ENCODE results near the gene WFDC6. TPM values are rescaled to one million over a fixed set of nuclear protein-coding genes. Genes with fewer than 3 reads are reported as not detected.

Gene WFDC6
- total and polyA plus RNA-seq, 2 of the 8 experiments (the other 6 are each of a cell fraction or from before 2014, with no cell fraction given), result not detected

DNA sequence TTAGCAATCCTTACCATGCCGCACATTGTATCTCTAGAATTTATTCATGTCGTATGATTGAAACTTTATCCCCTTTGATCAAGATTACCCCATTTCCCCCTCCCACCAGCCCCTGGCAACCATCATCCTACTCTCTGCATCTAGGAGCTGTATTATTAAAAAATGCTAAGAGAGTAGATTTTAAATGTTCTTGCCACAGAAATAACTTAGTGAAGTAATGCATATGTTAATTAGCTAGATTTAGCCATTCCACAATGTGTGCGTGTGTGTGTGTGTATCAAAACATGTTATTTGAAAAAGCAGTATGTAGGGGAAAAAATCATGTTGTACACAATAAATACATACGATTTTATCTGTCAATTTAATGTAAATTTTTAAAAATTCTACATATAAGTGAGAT lies 12.0 kb downstream of the WFDC6 start:
- H4K8ac ChIP-seq (ENCODE audit: extremely low read depth, insufficient read depth, low read length), result no peak overlapping the region
- 87% methylated on average over 4 of the region's 4 CpGs; no CpG with 5 or more reads in 1 of the 2 experiments for WGBS, 2 experiments (ENCODE audit: extremely low coverage in 1 of 2, insufficient coverage in 1 of 2, insufficient read length in 1 of 2, insufficient replicate concordance in 2 of 2, low coverage in 1 of 2, low lambda C conversion rate in 2 of 2, missing lambda C conversion rate in 1 of 2)
- H3K9ac ChIP-seq (replicated peaks in 1 of 4; ENCODE audit: extremely low read depth in 1 of 4, low read depth in 3 of 4, low read length in 3 of 4), result no peak overlapping the region
- H2BK20ac ChIP-seq (ENCODE audit: low read length), result no peak overlapping the region
- no peaks in the 10 kb centered on the region for H3K9me3 ChIP-seq (ENCODE audit: insufficient read depth in 2 of 2, low read depth in 1 of 2, low read length in 1 of 2)
- H3K23me2 ChIP-seq (ENCODE audit: low read depth, low read length), result no peaks in the 10 kb centered on the region
- no peak overlapping the region for H2AFZ ChIP-seq (ENCODE audit: low read length)
- H3K4me3 ChIP-seq (ENCODE audit: extremely low read depth in 1 of 4, insufficient read depth in 2 of 4, low read depth in 3 of 4, low read length in 4 of 4), result no peak overlapping the region
- no peak for FAIRE-seq
- POLR2A ChIA-PET (ENCODE audit: partially characterized antibody), result no interaction called here
- TF ChIP-seq EGR1 (IDR thresholded peaks at IDR 0.05; ENCODE audit: borderline replicate concordance, low read depth, low read length), result no peak
- no peak for TF ChIP-seq CHD2 (IDR thresholded peaks at IDR 0.05; ENCODE audit: low read length)
- no peak for TF ChIP-seq NANOG (IDR thresholded peaks at IDR 0.05; ENCODE audit: insufficient read depth, low read depth, low read length, poor library complexity, severe bottlenecking)
- TF ChIP-seq KDM5A (IDR thresholded peaks at IDR 0.05; ENCODE audit: low read length), result no peak
- no peak for TF ChIP-seq POU5F1 (IDR thresholded peaks at IDR 0.05; ENCODE audit: low read depth, low read length)
- TF ChIP-seq CBX8 (IDR thresholded peaks at IDR 0.05; ENCODE audit: borderline replicate concordance, low read depth, low read length), result no peak
- TF ChIP-seq USF2 (IDR thresholded peaks at IDR 0.05; ENCODE audit: low read length), result no peak
- no peak for TF ChIP-seq SUZ12 (IDR thresholded peaks at IDR 0.05; ENCODE audit: low read length)
- no peak for TF ChIP-seq POLR2AphosphoS5 (IDR thresholded peaks at IDR 0.05; ENCODE audit: low read depth, low read length)
- no peaks in the 10 kb centered on the region for H3K36me3 ChIP-seq (ENCODE audit: control insufficient read depth in 2 of 4, insufficient read depth in 4 of 4, low read length in 3 of 4)
- H2BK5ac ChIP-seq (ENCODE audit: low read depth, low read length), result no peak overlapping the region
- H3K79me1 ChIP-seq (ENCODE audit: low read depth, low read length), result no peaks in the 10 kb centered on the region
- CTCF ChIA-PET (ENCODE audit: partially characterized antibody), result no interaction called here
- H4K91ac ChIP-seq (replicated peaks; ENCODE audit: insufficient read length, low read length), result no peak overlapping the region
- no peak for DNase-seq (ENCODE audit: low read depth in 1 of 2, low spot score in 2 of 2)
- H4K20me1 ChIP-seq (replicated peaks in 1 of 2; ENCODE audit: control insufficient read depth in 1 of 2, insufficient read depth in 2 of 2, low read length in 2 of 2), result no peaks in the 10 kb centered on the region
- no peak overlapping the region for H3K14ac ChIP-seq (ENCODE audit: insufficient read length)
- H2BK15ac ChIP-seq (ENCODE audit: low read length), result no peak overlapping the region
- no peak overlapping the region for H3K4me2 ChIP-seq (ENCODE audit: insufficient read depth in 1 of 2, low read depth in 2 of 2, low read length in 2 of 2)
- no peak overlapping the region for H2AK5ac ChIP-seq (ENCODE audit: low read depth, low read length)
- H3K56ac ChIP-seq (replicated peaks; ENCODE audit: insufficient read length, low read depth, low read length), result no peak overlapping the region
- no peaks in the 10 kb centered on the region for H3K27me3 ChIP-seq (replicated peaks in 1 of 4; ENCODE audit: control insufficient read depth in 3 of 4, extremely low read depth in 1 of 4, insufficient read depth in 3 of 4, low read length in 3 of 4)
- H3K18ac ChIP-seq (ENCODE audit: extremely low read depth, low read length), result no peak overlapping the region
- no peak overlapping the region for H3K27ac ChIP-seq (ENCODE audit: low read depth, low read length)
- no peak overlapping the region for H2BK12ac ChIP-seq (ENCODE audit: low read depth, low read length)
- H4K5ac ChIP-seq (ENCODE audit: insufficient read length, low read depth, low read length), result no peak overlapping the region
- H3K4ac ChIP-seq (replicated peaks; ENCODE audit: insufficient read length, low read depth, low read length), result no peak overlapping the region
- no peaks in the 10 kb centered on the region for H3K79me2 ChIP-seq (ENCODE audit: control insufficient read depth in 1 of 2, insufficient read depth in 2 of 2, low read length in 2 of 2)
- H3K4me1 ChIP-seq (replicated peaks in 1 of 4; ENCODE audit: control insufficient read depth in 3 of 4, insufficient read depth in 4 of 4, low read length in 3 of 4), result no peaks in the 10 kb centered on the region
- no peak overlapping the region for H2BK120ac ChIP-seq (replicated peaks; ENCODE audit: low read depth, low read length)
- no peak overlapping the region for H3K23ac ChIP-seq (ENCODE audit: insufficient read length)
